Peyer's patch (tissue), 4 donors: ENCODE measurements around the gene MTERF4.

Experiments
- POLR2A ChIP-seq, 2 donors: fragments of 450-650 bp; IDR thresholded peaks; one replicate each; pipeline ENCODE4 v1.5.1; 2017; ENCODE audit warnings: antibody characterized with exemption in 2 of 2, mild to moderate bottlenecking in 2 of 2, moderate library complexity in 2 of 2
- TF ChIP-seq, protein P1 (sequence below), 6 experiments: fragments of 450-650 bp in 4 of 6; fragments of 200-600 bp in 2 of 6; sonication (generic) in 1 of 6; IDR thresholded peaks; one replicate each; pipeline ENCODE4 v1.5.1; 2017 to 2019; ENCODE audit warnings: antibody characterized with exemption in 6 of 6, mild to moderate bottlenecking in 3 of 6, moderate library complexity in 1 of 6

DNA sequence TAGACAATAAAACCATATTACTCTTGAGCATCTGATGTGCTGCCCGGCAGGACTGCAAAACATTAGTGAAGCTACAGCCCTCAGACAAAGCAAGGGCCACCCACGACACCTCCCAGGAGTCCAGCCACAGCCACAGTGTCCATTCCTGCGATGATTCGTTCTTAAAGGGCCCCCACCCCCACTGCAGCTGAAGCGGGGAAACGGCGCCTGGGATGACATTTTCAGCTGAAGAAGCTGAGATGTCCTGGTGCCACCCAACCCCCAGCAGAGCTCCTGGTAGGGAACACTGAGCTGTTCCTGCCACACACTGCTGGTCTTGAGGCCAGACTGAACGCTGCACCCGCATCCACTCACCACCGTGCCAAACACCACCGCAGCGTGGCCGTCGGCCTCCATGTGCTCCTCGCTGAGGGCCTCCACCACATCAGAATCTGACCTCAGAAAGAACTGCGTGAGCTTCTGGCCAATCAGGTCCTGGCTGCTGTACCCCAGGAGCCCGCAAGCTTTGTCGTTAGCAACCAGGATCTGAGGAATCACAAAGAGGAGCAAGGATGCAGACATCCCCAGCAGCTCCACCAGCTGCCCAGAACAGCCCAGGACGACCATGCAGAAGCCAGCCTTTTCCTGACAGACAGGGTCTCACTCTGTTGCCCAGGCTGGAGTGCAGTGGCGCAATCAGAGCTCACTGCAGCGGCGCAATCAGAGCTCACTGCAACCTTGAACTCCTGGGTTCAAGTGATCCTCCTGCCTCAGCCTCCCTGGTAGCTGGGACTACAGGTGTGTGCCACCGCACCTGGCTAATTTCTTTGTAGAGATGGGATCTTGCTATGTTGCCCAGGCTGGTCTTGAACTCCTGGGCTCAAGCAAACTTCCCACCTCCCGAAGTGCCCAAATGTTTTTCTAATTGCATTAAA lies 37.7 kb upstream of the MTERF4 start:
- TF ChIP-seq, protein P1, sequence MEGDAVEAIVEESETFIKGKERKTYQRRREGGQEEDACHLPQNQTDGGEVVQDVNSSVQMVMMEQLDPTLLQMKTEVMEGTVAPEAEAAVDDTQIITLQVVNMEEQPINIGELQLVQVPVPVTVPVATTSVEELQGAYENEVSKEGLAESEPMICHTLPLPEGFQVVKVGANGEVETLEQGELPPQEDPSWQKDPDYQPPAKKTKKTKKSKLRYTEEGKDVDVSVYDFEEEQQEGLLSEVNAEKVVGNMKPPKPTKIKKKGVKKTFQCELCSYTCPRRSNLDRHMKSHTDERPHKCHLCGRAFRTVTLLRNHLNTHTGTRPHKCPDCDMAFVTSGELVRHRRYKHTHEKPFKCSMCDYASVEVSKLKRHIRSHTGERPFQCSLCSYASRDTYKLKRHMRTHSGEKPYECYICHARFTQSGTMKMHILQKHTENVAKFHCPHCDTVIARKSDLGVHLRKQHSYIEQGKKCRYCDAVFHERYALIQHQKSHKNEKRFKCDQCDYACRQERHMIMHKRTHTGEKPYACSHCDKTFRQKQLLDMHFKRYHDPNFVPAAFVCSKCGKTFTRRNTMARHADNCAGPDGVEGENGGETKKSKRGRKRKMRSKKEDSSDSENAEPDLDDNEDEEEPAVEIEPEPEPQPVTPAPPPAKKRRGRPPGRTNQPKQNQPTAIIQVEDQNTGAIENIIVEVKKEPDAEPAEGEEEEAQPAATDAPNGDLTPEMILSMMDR (IDR thresholded peaks at IDR 0.05) = no peak
- no peak for TF ChIP-seq POLR2A (IDR thresholded peaks at IDR 0.05)
